Urinary bladder (tissue), 4 donors: ENCODE measurements around the gene KCNJ12. TPM values are rescaled to one million over a fixed set of nuclear protein-coding genes. Genes with fewer than 3 reads are reported as not detected.
"Not testable (repeated sequence)": the region's sequence is repeated elsewhere in the genome, so short reads cannot be mapped to it uniquely, and the experiment has no call there.

Experiments
- DNase-seq: peaks from one replicate; pipeline ENCODE4 v3.0.0-alpha.2; 2015; ENCODE audit errors: extremely low spot score
- H3K27ac ChIP-seq: one replicate; pipeline ENCODE4 v1.5.1; 2013; ENCODE audit warnings: low read depth, mild to moderate bottlenecking, moderate library complexity
- H3K36me3 ChIP-seq: one replicate; pipeline ENCODE4 v1.6.1; 2013; ENCODE audit warnings: mild to moderate bottlenecking, moderate library complexity; ENCODE audit not compliant: insufficient read depth
- H3K4me1 ChIP-seq: one replicate; pipeline ENCODE4 v1.6.1; 2013; ENCODE audit warnings: mild to moderate bottlenecking, moderate library complexity; ENCODE audit not compliant: insufficient read depth
- H3K4me3 ChIP-seq: one replicate; pipeline ENCODE4 v1.5.1; 2013; ENCODE audit warnings: low read depth, low read length
- WGBS: extraction: QIAGEN DNeasy Blood & Tissue Kit; methylation state at CpG from one replicate; pipeline ENCODE4 v1.1.7; 2013; 5-methylcytosine and 5-hydroxymethylcytosine counted together
- polyA plus RNA-seq: library from polyadenylated mRNA; stranded (reverse); fragments of 200-250 nt; gene quantifications from one replicate; pipeline ENCODE4 v1.2.3, GENCODE V29; 2013
- total RNA-seq: library from RNA; depleted of rRNA; stranded (reverse); fragments of >200 nt; gene quantifications from one replicate; pipeline ENCODE4 v1.2.3, GENCODE V29; 2014
- donor health status: healthy with polysubstance abuse.
- donor health status: healthy.

KCNJ12 gene
- total and polyA plus RNA-seq, 2 donors: 1.5 to 4.1 TPM

DNA sequence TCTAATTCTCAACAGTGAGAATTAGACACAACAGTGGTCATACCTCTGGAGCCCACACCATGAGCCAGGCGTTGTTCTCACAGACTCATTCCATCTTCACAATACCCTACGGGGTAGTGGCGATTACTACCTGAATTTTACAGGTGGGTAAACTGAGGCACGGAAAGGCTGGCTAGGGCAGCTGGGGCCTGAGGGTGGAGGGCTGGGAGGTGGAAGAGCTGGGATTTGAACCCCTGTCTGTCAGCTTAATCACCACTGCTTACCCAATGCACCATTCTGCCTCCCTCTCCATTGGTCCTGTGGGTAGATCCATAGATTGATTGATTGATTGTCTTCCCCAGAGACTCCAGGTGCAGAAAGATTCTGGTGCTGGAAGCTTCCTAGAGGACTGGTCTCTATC, 31.4 kb upstream of the KCNJ12 start:
- not testable (repeated sequence) for DNase-seq
- WGBS: 72% methylated on average over 4 of the region's 4 CpGs

DNA sequence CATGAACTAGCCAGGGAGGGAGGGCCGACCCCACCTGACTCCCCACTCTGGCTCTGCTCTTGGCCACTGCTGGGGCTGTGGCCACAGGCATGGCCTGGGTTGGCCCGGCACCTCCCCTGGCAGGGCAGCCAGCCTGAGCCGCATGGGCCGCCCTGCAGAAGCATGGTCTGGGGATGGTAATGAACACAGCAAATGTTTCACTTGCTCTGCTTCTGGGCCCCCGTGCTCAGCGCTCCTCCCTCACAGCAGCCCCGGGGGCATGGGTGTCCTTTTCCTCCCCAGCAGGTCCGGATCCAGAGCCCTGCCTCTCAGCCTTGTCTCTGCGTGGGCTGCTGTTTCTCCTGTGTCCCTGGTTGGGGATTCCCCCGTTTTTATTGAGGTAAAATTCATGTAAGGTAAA, 30.9 kb upstream of the KCNJ12 start:
- Histone ChIP-seq H3K4me1 (no peaks in the 10 kb centered on the region), H3K27ac (no peak overlapping the region), H3K36me3 (no peaks in the 10 kb centered on the region), H3K4me3 (no peak overlapping the region)
- 73% methylated on average over 10 of the region's 10 CpGs for WGBS
- no peak for DNase-seq

More for the DNA sequence above, 31.4 kb upstream of the KCNJ12 start:
- H3K4me1 ChIP-seq, H3K36me3 ChIP-seq, H3K27ac ChIP-seq, H3K4me3 ChIP-seq: not testable (repeated sequence)

GRCh38 chr17:21346107-21346506, 30.1 kb upstream of the KCNJ12 start:
- not testable (repeated sequence) for H3K4me3 ChIP-seq, H3K4me1 ChIP-seq, H3K27ac ChIP-seq, DNase-seq, H3K36me3 ChIP-seq
- WGBS: no CpG with 5 or more reads among the region's 2 CpGs

DNA sequence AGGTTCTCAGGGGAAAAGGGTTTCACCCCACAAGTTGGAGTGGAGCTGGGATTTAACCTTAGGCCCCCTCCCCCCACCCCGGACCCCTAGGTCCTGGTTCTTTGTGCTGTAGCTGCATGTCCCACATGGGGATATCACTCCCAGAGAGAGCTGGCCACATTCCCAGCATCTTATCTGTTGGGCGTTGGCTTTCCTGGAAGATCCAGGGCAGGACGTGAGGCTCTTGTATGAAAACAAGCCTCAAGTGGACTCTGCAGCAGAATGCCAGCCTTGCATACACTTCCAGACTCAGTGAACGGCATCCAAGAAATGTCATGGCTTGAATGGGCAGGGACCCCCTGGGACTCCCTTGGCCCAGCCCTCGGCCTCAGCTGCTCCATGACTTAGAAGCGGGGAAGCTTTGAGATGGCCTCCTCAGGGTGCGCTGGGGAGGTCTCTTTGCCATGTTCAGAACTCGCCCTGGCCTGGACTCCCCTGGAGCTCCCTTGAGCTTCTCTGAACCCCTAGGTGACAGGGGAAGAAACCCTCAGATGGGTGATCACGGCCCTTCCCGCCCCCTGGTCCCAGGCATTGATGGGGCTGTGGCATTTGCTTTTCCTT, 29.4 kb upstream of the KCNJ12 start:
- WGBS: 49% methylated on average over 10 of the region's 10 CpGs
- DNase-seq, H3K4me3 ChIP-seq, H3K4me1 ChIP-seq, H3K36me3 ChIP-seq, H3K27ac ChIP-seq: not testable (repeated sequence)

- not testable (repeated sequence) for H3K27ac ChIP-seq, H3K4me1 ChIP-seq, H3K4me3 ChIP-seq, DNase-seq, H3K36me3 ChIP-seq
- WGBS: no CpG with 5 or more reads among the region's 6 CpGs
Measured at GRCh38 chr17:21347660-21348059, 28.5 kb upstream of the KCNJ12 start.

- H3K36me3 ChIP-seq, DNase-seq, H3K27ac ChIP-seq, H3K4me1 ChIP-seq, H3K4me3 ChIP-seq: not testable (repeated sequence)
- WGBS: 87% methylated on average over 9 of the region's 14 CpGs
Measured at GRCh38 chr17:21348081-21348925, 27.9 kb upstream of the KCNJ12 start.

DNA sequence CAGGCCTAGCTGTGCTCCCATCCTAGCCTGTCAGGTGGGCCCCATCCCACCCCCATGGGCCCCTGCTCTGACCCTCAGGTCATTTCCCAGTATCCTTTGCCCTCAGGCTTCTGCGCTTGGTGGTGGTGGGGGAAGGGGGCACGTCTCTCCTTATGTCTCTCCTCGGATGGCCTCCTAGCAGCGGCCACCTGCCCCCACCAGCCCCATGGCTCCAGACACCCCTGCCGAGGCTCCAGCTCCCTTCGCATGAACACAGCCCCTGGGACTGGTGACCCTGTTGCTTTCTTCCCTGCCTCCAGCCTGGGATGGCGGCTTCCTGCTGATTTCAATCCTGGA, 27.3 kb upstream of the KCNJ12 start:
- H3K4me3 ChIP-seq, H3K27ac ChIP-seq, DNase-seq, H3K4me1 ChIP-seq, H3K36me3 ChIP-seq: not testable (repeated sequence)
- WGBS: 75% methylated on average over 5 of the region's 7 CpGs

DNA sequence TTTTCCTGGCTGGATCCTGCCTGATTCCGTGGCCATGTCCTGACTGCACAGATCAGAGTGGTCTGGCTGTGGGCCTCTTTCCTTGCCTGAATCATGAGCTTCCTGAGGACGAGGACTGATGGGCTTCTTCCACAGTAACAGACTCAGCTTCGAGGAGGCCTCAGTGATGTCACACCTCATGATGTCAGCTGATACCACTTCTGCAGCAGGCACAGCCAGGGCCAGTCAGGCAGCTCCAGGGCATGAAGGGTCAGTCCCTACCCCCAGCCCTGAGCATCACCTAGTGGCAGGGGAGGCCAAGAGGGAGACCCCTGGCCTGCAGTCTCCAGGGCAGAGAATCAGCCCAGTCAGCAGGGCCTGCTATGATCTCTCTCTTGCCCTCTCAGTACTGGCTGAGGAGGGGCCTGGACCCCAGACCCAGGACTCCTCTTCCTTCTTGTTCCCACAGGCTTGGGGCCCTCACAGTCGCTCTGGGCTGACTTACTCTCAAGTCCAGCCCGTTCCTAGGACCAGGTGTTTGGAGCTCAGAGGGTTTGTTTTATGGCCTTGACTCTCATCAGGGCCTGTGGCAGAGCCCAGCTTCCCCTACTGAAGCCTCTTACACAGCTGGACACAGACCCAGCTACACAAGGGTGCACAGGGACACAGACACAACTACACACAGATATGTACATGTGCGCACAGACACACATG, 26.7 kb upstream of the KCNJ12 start:
- not testable (repeated sequence) for DNase-seq

DNA sequence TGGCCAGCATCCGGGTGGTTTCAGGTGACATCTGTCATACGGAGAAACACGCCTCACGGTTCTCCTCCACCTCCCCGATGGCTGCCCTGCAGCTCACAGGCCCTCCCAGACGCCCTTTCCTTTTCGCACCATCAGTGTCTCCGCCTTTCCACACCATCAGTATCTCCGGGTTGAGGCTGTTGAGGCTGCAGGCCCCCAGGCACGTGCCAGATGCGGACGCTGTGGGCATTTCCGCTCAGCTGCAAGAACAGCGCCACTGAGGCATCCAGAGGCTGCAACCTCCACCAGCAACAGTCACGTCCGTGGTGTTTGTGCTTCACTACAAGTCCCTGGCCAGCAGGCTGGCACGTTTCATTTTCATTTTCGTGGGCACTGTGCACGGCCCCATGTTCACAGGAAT, 25.7 kb upstream of the KCNJ12 start:
- H3K4me3 ChIP-seq, H3K27ac ChIP-seq, DNase-seq, H3K36me3 ChIP-seq, H3K4me1 ChIP-seq: not testable (repeated sequence)
- WGBS: 82% methylated on average over 19 of the region's 19 CpGs

More for the DNA sequence above, 26.7 kb upstream of the KCNJ12 start:
- not testable (repeated sequence) for H3K36me3 ChIP-seq, H3K4me3 ChIP-seq, H3K4me1 ChIP-seq, H3K27ac ChIP-seq
- WGBS: 71% methylated on average over 5 of the region's 6 CpGs

GRCh38 chr17:21351366-21352065, 24.6 kb upstream of the KCNJ12 start:
- DNase-seq: no peak
- WGBS: 74% methylated on average over 3 of the region's 3 CpGs

DNA sequence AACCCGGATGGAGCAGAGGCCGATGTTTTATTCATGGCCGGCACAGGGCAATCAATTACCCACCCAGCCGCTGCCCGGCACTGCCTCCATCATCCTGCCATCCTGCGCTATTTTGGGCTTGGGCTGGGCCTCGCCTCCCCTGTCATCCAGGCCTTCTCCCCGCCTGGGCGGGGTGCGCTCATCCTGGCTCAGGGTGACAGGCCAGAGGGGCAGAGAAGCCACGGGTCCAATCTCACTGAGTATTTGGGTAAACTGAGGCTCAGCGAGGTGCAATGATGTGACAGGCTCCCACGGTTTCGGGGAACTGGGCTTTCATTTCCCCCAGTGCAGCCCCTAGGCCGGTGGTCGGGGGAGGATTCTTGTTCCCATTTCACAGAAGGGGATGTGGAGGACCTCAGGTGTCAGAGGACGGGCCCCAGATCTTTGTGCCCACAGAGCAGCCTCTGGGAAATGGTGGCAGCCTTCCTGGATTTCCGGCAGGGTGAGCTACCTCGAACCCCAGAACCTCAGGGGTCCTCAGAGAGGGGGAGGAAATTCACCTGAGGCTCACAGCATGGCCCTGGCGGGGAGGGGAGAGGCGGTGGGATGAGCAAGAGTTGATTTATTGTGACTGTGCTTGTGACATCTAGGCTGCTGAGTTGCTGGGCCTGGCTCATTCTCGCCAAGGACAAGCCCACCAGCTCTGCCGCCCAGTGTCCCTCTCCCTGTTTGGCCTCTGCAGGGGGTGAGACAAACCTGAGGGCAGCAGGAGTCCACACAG, 23.8 kb upstream of the KCNJ12 start:
- Histone ChIP-seq H3K27ac (no peak overlapping the region), H3K4me1 (no peaks in the 10 kb centered on the region), H3K36me3 (no peaks in the 10 kb centered on the region), H3K4me3 (no peak overlapping the region)
- DNase-seq: no peak
- WGBS: 93% methylated on average over 23 of the region's 23 CpGs

More at GRCh38 chr17:21351366-21352065, 24.6 kb upstream of the KCNJ12 start:
- no peaks in the 10 kb centered on the region for H3K36me3 ChIP-seq
- no peak overlapping the region for H3K27ac ChIP-seq
- no peaks in the 10 kb centered on the region for H3K4me1 ChIP-seq
- H3K4me3 ChIP-seq: no peak overlapping the region

- no peak for DNase-seq
Measured at GRCh38 chr17:21352981-21353265, 23.2 kb upstream of the KCNJ12 start.

GRCh38 chr17:21353326-21354010, 22.7 kb upstream of the KCNJ12 start:
- no peak for DNase-seq

More at GRCh38 chr17:21352981-21353265, 23.2 kb upstream of the KCNJ12 start:
- H3K4me3 ChIP-seq: no peak overlapping the region
- H3K4me1 ChIP-seq: no peaks in the 10 kb centered on the region
- no peaks in the 10 kb centered on the region for H3K36me3 ChIP-seq
- H3K27ac ChIP-seq: no peak overlapping the region
- 92% methylated on average over 8 of the region's 8 CpGs for WGBS

More at GRCh38 chr17:21353326-21354010, 22.7 kb upstream of the KCNJ12 start:
- H3K4me1 ChIP-seq: no peaks in the 10 kb centered on the region
- 75% methylated on average over 13 of the region's 13 CpGs for WGBS
- no peaks in the 10 kb centered on the region for H3K36me3 ChIP-seq
- no peak overlapping the region for H3K27ac ChIP-seq
- H3K4me3 ChIP-seq: no peak overlapping the region
